AG04449 (cell line): ENCODE data around the gene C3orf22.

Experiments used
- CTCF ChIA-PET: fragments of 350-600 bp; formaldehyde crosslinking; extraction: SDS; loops from one replicate; lab custom pipeline; 2021; ENCODE audit warnings: antibody characterized with exemption; lab: Yijun Ruan, JAX
- POLR2A ChIA-PET: fragments of 400-600, 350-600 bp; formaldehyde crosslinking; extraction: SDS; loops from one replicate; lab custom pipeline; 2020; ENCODE audit warnings: antibody characterized with exemption, inconsistent platforms; lab: Yijun Ruan, JAX
- DNase-seq: peaks from one replicate; pipeline ENCODE4 v3.0.0-alpha.2; 2010; ENCODE audit warnings: low read depth, low spot score
- H3K4me3 ChIP-seq: 2 replicates; pipeline ENCODE4 v1.5.1; 2011; ENCODE audit warnings: low read depth, mild to moderate bottlenecking, control low read depth, low read length
- CTCF ChIP-seq: IDR thresholded peaks from one replicate; pipeline ENCODE4 v1.5.1; 2011; ENCODE audit warnings: mild to moderate bottlenecking, moderate library complexity, low read length, control low read depth, inconsistent platforms; ENCODE audit not compliant: insufficient read depth; ENCODE audit errors: missing control alignments

The C3orf22 gene

GRCh38 chr3:126509597-126510307, 49.0 kb downstream of the C3orf22 start:
- no peak for DNase-seq
- no peak overlapping the region for H3K4me3 ChIP-seq
- TF ChIP-seq CTCF = no peak
- ChIA-PET CTCF (interaction anchor here (1.4 to 6.1 kb wide), 3 partner anchors 11 to 946 kb away, joined by 3 to 68 read pairs (median 4); partner anchors contain the start of gene CHST13), POLR2A (no interaction called here)

GRCh38 chr3:126508564-126508964, 50.2 kb downstream of the C3orf22 start:
- ChIA-PET POLR2A (no interaction called here), CTCF (interaction anchor here (1.1 to 6.1 kb wide), 4 partner anchors 13 to 947 kb away, joined by 3 to 68 read pairs (median 4); partner anchors contain the start of gene CHST13)
- no peak for DNase-seq
- TF ChIP-seq CTCF = no peak
- no peak overlapping the region for H3K4me3 ChIP-seq

GRCh38 chr3:126507886-126508285, 50.8 kb downstream of the C3orf22 start:
- H3K4me3 ChIP-seq = no peak overlapping the region
- ChIA-PET CTCF (interaction anchor here (1.1 to 1.3 kb wide), 2 partner anchors 15 to 374 kb away, joined by 4 to 5 read pairs; no protein-coding TSS in a partner anchor), POLR2A (no interaction called here)
- no peak for TF ChIP-seq CTCF
- DNase-seq = no peak

- no peak for DNase-seq
- ChIA-PET CTCF (interaction anchor here (1.2 to 2.4 kb wide), 2 partner anchors 15 to 18 kb away, joined by 3 to 10 read pairs; no protein-coding TSS in a partner anchor), POLR2A (no interaction called here)
- TF ChIP-seq CTCF = no peak
- H3K4me3 ChIP-seq = no peak overlapping the region
Observed at GRCh38 chr3:126503701-126504100, 55.0 kb downstream of the C3orf22 start.

GRCh38 chr3:126502656-126503055, 56.1 kb downstream of the C3orf22 start:
- DNase-seq = no peak
- H3K4me3 ChIP-seq = no peak overlapping the region
- POLR2A ChIA-PET = interaction anchor here (0.6 kb wide), 1 partner anchor 158 kb away, joined by 3 read pairs; no protein-coding TSS in a partner anchor
- TF ChIP-seq CTCF = no peak
- CTCF ChIA-PET = interaction anchor here (2.4 kb wide), 1 partner anchor 19 kb away, joined by 10 read pairs; no protein-coding TSS in a partner anchor

- TF ChIP-seq CTCF = no peak
- ChIA-PET CTCF (no interaction called here), POLR2A (no interaction called here)
- no peak for DNase-seq
- H3K4me3 ChIP-seq = no peak overlapping the region
Observed at GRCh38 chr3:126501736-126502135, 57.0 kb downstream of the C3orf22 start.
